ENCODE data around the gene ACER1.

The ACER1 gene

GRCh38 chr19:6263735-6264444 lies 69.5 kb downstream of the ACER1 start:
- no peak for DNase-seq

GRCh38 chr19:6263306-6263705 lies 70.1 kb downstream of the ACER1 start:
- DNase-seq = no peak

GRCh38 chr19:6262519-6262918 lies 70.9 kb downstream of the ACER1 start:
- DNase-seq = no peak

GRCh38 chr19:6261883-6262282 lies 71.5 kb downstream of the ACER1 start:
- DNase-seq = no peak

- DNase-seq = peak; percentile 36
These were observed 72.3 kb downstream of the ACER1 start for GRCh38 chr19:6260912-6261650.

- no peak for DNase-seq
These were observed 73.0 kb downstream of the ACER1 start for GRCh38 chr19:6260376-6260775.

GRCh38 chr19:6259312-6259861 lies 74.0 kb downstream of the ACER1 start:
- DNase-seq = no peak

- no peak for DNase-seq
These were observed 74.5 kb downstream of the ACER1 start for GRCh38 chr19:6258812-6259311.
